ENCODE measurements around the gene CDH4. TPM values are rescaled to one million over a fixed set of nuclear protein-coding genes. Genes with fewer than 3 reads are reported as not detected.

The CDH4 gene
- total RNA-seq, 1 donor from 2014 or later, result 0.17 TPM

DNA sequence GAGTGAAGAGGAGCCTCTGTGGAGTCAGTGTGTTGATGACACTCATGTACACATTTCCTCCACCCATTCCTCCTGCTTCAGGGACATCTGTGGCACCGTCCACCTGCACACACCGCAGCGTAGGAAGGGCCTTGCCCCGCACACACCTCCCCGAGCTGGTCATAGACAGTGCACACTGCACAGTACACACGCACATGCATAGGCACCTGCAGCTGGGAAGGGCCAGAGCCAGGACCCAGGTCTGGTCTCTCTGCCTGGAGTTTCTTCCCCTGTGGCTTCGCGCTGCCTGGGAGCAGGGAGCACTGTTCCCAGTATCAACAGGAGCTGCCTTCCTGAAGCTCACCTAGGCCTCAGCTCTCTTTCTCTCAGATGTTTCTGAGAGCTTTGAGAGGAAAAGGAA lies 473.1 kb downstream of the CDH4 start:
- no peak for DNase-seq

DNA sequence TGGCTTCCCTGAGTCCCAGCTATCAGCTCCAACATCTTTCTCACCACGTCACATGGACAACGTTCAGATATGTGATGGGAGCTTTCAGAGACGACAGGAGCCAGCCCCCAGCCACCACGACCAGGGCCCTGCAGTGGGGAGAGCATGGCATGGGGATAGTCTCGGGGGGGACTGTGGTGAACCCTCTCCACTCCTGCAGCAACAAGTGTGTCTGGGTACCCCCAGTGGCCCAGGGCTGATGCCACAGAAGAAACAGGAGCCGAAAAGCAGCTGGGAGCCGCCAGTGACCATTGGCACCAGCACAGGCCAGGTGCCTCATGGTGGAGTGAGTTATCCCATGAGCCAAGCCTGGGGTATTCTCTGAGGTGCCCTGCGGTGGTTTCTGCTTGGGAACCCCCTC lies 473.9 kb downstream of the CDH4 start:
- DNase-seq, result no peak

DNA sequence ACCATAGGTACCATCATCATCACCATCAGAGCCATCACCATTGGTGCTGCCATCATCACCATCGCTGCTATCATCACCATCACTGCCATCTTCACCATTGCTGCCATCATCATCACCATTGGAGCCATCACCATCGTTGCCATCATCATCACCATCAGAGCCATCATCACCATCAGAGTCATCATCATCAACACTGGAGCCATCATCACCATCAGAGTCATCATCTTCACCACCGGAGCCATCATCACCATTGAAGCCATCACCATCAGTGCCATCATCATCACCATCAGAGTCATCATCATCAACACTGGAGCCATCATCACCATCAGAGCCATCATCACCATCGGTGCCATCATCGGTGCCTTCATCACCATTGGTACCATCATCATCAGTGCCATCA lies 474.9 kb downstream of the CDH4 start:
- no peak for DNase-seq

DNA sequence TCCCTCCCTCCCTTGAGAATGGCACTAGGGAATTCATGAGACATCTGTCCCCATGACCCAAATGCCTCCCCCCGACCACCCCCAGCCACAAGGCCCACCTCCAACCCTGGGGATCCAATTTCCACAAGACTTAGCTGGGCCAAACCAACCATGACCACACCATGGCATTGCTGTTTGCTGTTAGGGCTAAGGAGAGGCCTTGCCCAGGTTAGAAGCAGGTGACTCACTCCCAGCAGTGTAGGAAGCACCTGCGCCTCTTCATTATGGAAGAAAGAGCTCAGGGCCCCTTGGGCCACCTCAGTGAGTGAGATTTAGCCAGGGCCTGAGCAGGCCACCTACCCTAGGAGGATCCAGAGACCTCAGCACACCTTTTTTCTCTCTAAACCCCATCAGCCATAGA lies 475.7 kb downstream of the CDH4 start:
- no peak for DNase-seq

DNA sequence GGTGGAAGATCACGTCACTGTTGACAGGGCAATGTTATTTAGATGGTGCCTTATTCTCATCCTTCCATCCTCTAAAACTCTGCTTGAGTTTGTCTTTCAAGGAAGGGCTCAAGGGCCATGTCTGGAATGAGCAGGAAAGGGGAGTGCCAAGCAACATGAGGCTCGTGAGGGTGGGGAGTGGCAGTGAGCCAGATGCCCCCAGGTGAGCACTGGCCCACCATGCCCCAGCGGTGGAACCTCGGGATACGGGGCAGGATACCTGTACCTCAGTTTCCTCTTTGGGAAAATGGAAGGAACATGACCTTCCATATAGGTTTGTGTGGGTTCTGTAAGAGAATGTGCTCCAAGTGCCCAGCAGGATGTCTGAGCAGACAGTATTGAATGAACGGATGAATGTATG lies 476.3 kb downstream of the CDH4 start:
- no peak for DNase-seq

DNA sequence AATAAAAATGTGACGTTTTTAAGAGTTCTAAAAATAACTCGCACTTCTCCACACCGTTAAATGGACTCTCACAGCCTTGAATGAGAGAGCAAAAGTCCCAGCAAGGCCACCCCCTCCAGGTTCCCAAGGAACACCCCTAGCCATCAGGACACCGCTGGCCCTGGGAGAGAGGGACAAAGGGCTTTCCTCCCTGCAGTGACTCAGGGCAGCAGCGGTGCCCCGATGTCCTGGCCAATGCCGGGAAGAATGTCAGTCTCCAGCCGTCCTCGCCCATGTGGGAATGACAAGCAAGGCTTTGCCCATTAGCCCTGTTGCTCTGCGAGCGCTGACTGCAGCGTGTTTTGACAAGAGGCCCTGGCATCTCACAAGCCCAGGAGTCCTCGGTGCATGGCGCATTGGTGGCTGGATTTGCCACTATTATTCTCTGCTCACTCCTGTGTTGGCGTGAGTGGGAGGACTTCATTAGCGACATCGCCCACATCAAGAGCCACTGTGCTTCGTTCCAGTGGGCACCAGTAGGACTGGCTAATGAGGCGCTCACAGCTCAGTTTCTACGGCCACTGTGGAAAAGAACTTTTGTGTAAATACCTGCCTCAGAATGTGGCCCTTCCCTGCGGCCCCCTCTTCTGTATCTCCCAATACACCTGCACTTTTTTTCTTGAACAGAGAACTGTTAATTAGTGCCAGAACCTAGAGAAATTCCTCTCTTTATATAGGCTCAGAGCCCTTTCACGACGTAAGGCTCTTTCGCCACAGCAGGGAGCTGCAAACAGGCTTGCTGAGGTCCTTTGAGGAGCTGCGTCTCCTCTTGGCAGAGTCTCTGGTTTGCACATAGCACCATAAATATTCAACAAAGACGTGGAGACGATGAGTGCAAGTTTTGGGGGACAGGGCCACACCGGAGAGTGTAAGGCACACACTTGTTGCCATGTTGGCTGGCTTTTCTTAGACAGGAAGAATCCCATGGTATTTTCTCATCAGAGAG lies 477.0 kb downstream of the CDH4 start:
- DNase-seq, result no peak

DNA sequence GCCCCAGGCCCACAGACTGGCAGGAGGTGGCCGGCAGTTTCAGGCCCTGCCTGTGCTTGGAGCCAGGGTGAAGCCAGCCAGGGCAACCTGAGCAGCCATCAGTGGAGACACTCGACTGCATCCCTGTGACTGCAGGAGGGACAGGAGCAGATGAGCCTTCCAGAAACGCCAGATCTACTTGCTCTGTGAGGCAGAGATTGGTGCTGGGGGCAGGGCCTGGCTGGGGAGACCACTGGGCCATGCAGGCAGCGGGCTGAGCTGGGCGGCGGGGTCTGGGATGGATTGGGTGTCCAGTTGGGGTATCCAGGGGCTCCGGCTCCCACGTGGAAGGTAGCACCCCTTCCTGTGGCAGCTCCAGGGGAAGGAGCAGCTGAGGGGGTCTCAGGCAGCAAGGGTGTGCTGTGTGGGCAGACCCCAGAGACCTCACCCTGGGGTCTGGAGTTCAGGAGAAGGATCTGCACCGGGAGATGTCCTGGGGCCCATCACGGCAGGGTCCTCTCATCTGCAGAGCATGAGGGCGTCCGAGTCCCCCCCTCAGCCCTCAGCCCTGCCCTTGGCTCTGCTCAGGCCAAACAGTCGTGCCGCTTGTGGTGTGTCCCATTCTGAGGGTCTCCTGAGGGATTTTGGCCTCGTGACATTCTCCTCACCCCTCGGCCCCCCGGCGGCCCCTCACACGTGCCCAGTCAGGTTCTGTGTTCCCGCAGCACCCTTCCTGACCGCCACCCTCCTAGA lies 478.7 kb downstream of the CDH4 start:
- DNase-seq, result no peak

DNA sequence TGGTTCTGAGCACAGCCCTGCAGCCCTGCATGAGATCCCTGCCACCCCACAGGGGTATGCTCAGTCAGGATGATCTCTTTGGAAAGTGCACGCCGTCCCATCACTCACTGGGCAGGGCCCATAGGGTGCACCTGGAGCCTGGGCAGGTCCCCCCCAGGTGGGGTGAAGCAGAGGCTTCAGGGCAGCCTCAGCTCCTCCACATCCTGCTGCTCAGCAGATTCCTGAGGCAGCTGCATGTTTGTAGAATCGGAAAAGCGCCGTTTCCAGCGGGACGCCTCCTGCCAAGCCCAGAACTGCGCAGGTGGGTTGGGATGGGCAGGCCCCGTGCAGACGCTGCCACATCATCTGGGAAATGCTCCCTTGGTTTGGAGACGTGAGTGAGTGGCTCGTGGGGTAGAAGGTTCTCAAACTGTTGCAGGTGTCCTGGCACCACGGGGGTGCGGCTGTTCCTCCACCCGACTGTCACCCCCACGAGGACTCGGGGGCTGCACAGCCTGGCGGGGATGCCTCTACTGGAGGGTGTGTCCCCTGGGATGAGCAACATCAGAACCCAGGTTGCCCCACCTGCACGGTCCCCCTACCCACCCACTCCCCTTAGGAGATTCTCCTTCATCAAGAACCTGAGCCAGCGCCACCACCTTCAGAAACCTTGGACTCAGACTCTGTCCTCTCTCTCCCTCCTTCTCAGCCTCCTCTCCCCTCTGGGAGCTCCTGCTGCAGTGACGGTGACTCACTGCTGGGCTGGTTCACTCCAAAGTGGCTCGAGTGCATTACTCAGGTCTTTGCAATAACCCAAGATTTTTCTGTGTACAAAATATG lies 479.5 kb downstream of the CDH4 start:
- DNase-seq, result no peak

DNA sequence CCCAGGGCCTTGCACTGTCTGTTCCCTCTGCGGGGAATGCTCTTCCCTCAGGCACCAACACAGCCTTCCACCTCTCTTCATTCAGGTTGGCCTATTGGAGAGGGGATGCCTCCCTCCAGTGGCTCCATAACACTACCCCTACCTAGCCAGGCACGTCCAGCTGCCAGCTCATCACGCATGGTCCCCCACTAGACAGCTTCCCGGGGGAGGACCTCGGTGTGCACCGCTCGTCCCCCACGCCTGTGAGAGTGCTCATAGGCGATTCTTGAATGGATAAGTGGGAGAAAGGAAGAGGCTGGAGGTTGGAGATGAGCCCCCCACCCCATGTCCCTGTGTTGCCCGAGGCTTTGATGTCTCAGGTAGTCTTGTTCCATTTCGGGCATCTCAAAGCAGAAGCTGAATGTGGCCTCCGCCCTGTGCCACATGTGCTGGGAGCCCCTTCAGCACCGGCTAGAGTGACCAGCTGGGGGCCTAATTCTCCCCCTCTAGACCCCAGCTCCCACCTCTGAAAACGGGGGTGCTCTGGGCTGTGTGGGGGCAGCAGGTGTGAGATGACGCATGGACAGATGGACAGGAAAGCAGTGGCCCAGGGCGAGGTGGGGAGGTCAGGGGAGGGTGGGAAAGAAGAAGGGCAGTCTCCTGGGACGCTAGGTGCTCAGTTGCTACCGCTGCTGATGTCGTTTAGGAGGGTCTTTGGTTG lies 480.6 kb downstream of the CDH4 start:
- DNase-seq, result no peak

DNA sequence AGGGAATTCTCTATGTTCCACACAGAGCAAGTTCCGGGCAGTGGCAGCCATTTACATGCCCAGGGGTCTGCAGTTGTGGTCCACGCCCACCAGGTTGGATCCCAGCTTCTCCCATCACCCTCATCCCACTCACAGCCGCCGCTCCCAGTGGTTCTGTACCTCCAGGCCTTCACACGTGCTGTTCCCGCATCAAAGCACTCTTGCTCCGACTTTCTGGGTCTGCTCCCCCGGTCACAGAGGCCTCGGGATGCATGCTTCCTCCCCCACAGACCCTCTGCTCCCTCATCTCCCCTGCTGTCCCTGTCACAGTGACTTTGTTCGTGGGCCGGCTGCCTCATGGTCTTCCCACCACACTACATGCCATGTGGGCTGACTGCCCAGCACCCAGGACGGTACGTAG lies 481.2 kb downstream of the CDH4 start:
- DNase-seq, result no peak

DNA sequence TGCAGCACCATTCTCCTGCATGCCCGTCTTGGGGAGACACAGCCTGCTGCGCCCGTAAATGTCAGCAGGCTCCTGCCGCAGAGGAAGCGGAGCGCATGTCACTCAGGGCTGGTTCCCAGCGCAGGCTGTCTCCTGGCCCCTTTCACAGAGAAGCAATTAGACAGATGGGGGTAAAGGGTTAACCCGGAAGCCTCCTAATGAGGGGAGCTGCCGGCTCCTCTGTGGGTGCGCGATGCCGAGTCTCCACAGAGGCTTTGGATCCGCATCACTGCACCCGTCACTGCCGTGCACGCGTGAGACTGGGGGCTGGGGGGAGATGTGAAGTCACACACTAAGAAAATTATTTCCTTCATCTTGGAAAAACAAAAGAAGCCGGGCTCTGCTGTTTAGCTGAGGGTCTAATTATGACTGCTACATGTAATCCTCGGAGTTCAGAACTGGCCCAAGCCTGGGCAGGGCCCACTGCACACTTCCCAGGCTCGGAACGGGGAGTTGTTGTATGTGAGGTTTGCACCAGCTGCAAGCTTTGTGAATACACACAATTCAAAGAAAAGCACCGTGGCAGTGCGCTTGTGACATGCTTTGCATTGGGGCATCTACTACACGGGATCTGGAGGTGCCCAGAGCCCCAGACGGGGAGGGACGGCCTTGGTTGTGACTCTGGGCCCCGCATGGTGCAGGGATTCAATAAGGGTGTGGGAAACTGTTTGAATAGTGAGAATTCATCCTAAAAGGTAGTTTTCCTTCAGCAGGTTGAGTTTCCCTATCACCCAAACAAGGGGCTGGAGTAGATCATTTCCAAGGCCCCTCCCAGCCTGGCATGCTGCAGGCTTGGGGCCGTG lies 482.1 kb downstream of the CDH4 start:
- DNase-seq, result no peak

DNA sequence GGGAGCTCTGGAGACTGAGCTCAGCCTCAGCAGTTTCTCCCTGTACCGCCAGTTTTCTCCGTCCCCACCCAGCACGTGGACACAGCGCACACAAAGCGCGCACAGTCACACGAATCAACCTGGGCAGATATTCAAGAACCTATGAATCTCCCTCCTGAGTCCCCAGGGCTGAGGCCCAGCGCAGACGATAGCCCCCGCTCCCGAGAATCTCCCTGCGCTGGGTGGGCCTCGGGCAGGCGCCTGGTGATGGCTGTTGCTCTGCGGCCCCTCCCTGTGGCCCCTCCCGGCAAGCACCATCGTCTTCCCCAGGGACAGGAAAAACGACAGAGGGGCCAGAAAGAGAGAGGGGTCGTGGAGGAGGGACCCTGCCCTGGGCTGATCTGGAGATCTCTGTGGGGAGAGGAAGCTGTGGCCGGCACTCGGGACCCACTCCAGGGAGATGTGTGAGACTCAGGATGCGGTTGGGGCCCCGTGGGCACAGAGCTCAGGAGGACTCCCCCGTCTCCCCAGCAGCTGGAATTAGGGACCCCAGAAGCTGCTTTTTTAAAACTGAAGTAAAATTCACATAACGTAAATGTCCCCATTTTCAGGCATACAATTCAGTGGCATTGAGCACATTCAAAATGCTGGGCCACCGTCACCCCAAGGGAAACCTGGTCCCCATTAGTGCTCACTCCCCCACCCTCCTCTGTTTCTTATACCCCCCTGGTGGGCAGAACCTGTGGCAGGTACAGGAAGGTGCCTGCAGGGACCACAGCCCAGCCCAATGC lies 482.9 kb downstream of the CDH4 start:
- DNase-seq, result no peak

DNA sequence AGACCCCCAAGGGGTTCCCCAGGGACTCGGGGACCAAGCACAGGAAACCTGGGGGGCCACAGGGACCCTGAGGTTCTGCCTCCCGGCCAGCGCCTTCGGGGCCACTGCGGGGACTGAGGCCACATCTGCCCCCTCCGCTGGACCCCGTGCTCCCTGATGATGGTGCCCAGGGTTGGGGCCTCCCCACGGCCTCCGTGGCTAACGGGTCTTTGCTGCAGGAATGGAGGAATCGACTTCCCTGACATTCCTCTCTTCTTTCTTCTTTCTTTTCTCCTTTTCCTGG lies 483.4 kb downstream of the CDH4 start:
- DNase-seq, result no peak

DNA sequence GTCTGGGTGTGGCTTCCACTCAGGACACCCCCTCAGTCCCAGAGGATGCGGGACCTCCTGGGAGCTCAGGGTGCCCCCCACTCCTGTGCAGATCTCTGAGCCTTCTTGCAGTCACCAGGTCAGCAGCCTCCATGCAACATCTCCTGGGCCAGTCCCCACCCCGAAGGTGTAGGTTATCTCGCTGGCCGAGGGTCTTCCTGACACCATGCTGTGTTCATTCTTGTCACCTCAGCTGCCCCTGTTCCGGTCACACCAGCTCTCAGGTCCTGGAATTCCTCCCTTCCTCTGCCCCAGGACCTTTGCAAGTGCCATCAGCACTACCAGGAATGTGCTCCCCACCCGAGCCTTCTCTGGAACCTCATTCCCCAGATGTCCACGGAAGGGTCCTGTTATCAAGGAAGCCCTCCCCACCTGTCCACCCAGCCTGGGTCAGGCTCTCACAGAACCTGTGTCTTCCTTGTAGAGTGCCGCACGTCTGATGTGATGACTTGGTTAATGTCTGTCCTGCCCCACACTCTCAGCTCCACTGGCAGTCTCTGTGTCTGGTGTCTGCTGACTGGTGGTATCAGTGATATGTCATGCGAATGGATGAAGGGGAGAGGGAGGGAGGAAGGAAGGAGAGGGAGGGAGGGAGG lies 484.1 kb downstream of the CDH4 start:
- no peak for DNase-seq

DNA sequence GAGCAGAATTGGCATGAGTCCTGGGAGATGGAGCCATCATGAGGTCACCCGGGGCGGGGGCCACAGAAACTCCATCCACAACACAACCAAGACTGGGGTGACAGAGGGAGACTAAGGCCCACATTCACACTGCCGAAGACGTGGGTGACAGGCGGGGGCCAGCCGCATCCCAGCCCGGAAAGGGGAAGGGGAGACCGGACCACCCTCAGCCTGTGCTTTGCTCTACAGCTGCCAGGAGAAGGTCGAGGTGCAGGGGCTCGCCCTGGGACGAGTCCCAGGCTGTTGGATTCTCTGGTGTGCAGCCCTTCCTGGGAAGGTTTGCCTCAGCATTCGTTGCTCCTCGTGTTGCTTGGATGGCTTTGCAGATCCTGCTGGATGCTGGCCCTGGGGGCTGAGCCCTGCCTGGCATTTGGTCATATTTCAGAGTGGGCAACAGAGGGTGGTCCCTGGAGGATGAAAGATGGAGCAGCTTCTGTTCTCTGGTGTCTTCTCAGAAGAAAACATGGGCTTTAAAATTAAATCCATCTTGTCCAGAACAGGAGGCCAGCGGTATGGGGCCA lies 484.8 kb downstream of the CDH4 start:
- no peak for DNase-seq

DNA sequence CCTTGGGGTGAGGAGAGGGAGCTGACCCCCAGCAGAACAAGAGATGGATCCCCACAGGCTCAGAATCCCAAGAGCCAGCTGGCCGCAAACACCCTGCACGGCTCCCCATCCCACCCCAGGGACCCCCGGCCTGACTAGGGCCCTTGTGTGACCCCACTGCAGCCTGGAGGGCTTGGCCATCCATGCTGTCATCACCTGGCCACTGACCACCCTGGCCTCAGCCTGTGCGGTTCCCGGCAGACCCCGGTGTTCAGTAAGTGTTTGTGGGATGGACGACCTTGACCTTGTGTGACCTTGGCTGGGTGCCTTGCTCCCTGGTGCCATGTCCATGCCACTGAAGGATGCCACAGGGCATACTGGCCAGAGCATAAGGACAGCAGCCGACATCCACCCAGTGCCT lies 485.3 kb downstream of the CDH4 start:
- DNase-seq, result no peak

DNA sequence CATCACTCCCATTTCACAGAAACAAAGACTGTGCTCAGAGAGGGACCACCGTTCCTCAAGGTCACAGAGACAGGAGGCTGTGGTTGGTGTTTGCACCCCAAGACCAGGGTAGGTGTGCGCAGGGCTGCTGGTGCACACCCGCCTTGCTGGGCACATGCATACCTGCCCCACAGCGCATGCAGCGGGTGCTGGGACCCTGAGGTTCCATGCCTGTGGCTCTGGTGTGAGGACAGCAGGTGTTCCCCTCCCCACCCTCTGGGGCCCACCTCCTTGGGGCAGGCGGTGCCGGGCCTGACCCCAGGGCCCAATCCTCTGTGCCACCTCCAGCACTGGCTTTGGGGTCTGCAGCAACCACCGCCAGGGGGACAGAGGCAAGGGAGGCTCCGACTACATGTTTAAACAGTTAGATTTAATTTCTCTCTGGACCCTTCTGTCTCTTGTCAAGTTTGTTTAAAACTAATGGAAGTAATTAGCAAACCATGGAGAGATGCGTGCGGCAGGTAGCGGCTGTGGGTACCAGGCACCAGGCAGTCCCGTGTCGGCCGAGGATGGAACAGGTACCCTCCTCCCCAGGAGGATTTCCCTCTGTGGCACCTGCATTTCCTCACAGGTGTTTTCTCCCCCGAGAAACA lies 485.9 kb downstream of the CDH4 start:
- no peak for DNase-seq

DNA sequence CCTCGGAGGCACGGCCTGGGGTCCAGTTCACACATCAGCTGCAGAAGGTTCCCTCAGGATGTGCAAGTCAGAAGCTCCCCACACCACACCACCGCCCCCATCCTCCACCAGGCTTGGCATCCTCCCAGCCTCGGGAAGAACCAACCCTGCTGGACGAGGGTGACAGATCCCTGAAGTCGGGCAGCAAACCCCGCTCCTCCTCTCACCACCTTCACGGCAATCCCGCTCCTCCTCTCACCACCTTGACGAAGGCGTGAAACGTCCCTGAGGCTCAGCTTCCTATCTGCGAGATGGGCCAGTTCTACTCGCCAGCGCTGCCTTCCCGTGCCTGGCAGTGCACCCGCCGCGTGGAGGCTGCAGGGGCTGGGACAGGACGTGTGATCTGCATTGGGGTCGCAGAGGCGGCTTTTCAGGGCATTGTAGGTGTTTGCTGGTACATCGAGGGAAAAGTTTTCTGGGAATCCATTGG lies 486.6 kb downstream of the CDH4 start:
- no peak for DNase-seq

DNA sequence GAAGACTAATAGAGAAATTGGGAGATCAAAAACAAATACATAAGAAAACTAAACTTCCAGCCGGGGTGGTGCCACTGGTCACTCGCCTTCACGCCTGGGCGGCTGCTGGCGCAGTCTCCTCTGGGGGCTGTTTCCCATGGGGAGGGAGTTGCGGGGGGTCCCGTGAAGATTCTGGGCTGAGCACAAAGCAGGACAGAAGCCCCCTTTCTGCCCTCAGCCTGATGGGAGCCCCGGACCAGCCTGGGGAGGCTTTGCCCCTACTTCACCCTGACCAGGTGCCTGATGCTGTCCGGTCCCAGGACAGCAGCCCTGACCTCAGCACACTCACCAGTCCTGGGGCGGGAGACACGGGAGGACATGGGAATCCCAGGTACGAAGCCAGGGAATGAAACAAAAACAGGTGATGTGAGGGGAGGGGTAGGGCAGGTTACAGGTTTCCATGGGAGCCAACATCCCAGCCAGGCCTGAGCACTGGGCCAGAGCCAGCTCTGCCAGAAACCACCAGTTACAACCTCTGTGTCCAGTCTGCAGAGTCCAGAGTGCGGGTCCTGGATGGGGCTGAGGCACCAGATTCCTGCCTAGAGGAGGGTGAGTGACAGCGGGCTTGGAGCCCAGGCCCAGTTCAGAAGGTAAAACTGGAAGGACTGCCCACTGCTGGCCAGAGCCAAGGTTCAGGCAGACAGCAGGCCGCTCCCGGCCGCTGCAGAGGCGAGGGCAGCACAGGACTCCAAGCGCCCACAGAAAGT lies 487.2 kb downstream of the CDH4 start:
- DNase-seq, result no peak

Measured in dermis blood vessel endothelial cell (primary cell).